NCI-H2107 treated with DMSO at 0.1 percent for 48 hours (cell line): Measurements from ENCODE around the gene CTXND1.

Experiments
- DNase-seq: peaks from one replicate; lab custom pipeline; 2025; ENCODE audit not compliant: unreplicated experiment; lab: John Stamatoyannopoulos, UW

CTXND1 gene

DNA sequence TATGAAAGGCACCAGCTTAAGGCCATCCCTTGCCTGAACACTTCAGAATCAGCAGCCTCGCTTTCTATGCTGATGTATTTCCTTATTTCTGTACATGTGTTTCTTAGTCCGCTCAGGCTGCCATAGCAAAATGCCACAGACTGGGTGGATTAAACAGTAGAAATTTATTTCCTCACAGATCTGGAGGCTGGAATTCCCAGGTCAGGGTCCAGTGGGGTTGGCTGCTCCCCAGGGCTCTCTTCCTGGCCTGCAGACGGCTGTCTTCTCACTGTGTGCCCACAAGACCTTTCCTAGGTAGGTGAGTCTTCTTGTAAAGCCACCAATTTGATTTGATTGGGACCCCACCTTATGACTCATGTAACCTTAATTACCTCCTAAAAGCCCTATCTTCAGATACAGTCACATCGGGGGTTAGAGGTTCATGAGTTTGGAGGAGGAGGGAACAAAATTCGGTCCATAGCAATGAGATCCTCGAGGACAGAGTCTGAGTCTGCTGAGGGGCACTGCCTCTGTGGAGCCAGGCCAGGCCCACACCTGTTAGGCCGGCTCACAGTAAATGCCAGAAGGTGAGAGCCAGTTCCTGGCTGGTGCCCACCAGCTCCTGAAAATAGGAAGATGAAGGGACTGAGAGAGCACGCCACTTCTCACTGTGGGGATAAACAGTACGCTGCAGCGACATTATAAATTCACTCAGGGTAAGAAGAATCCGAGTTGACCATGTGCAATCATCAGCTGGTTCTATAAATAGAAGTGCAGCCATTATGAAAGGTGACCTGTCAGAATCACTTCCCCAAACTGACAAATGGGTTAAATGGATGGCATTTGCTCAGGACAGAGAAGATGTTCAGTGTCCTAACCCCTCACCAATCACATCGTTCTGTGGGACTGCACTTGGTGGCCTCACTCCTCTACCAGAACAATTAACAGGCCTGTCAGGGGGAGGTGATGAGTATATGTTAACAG is 41.1 kb downstream of the CTXND1 start:
- no peak for DNase-seq

DNA sequence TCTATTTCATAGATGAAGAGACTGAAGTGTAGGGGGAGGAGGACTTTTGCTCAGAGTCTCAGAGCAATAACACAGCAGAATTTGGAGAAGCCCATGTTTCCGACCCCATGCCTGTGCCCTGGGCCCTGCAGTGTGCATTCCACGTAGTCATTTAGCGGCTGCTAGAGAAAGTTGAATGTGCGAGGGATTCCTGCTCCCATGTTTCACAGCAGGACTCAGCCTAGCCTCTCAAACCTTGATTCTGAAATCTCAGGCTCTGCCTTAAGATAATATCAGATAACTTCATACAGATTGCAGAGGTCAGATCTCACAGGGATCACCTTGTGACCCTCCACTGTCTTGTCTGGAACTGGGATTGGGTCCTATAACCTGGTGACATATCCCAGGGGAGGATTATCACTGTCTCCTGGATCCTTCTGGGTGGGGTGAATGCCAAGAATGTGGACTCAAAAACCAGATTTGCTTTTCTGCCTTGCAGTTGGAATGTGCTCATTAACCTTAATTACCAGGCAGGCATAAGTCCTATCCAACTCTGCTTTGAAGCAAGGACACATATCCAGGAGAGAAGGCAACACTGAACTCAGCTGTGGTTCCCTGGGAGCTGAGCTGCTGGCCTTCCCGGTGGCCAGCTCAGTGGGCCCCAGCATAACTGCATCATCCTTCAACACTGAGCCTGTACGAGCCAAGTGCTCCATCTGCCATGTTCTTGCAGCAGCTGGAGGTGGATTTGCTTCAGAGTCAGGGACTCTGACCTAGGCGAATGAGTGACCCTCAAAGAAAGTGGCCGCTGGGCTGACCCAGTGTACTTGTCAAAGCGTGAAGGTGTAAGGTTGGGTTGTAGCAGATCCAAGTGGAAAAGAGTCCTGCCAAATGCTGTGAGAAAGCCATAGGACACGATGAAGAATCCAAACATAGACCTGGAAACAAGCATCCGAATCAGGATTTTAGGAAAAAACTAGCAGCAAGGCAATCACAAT is 43.0 kb downstream of the CTXND1 start:
- no peak for DNase-seq

DNA sequence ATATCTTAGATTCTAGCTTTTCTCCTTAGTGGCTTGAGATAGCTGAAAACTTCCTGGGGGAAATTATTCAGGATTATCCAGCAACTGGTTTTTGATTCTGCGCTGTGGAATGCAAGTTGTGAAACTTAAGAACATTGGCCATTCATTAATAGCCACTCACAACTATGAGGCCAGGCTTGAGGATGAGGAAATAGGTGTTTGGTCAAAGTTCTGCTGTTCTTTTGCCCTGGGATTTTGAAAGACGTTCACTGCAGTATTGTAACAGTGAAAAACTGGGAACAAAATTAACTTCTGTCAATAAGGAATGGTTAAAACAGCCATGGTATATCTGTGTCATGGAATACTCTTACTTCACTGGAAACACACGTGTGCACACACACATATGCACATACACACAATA is 44.1 kb downstream of the CTXND1 start:
- DNase-seq, result no peak

DNA sequence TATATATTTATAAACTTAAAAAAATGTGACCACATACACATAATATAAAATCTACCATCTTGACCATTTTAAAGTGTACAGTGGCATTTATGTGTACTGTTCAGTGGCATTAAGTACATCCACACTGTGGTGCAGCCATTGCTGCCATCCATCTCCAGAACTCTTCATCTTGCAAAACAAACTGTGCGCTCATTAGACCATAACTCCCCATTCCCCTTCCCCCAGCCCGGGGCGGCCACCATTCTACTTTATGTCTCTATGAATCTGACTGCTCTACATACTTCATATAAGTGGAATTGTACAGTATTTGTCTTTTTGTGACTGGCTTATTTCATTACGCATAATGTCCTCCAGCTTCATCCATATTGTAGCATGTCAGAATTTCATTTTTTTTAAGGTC is 47.8 kb downstream of the CTXND1 start:
- no peak for DNase-seq

DNA sequence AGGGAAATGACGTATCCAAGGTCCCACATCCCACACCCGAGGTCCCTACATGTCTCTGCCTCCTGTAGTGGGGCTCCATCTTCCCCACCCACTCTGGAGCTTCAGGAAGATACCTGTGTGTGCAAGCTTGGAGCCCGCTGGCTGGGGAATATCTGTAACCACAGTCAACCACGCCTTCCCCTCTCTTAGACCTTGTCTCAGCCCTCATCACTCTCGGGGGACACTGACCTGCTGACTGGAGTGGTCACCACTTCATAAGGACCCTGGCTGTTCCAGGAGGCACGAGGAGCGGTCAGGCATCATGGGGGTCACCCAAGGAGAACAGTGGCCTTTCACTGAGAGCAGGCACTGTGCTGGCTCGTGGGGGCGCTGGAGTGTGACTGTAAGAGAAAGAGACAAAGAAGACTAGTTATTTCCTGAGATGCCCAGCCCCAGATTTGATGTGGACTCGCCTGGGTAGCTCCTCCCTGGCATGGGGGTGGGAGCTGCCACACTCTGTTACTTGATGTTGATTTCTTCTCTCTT is 48.6 kb downstream of the CTXND1 start:
- no peak for DNase-seq

DNA sequence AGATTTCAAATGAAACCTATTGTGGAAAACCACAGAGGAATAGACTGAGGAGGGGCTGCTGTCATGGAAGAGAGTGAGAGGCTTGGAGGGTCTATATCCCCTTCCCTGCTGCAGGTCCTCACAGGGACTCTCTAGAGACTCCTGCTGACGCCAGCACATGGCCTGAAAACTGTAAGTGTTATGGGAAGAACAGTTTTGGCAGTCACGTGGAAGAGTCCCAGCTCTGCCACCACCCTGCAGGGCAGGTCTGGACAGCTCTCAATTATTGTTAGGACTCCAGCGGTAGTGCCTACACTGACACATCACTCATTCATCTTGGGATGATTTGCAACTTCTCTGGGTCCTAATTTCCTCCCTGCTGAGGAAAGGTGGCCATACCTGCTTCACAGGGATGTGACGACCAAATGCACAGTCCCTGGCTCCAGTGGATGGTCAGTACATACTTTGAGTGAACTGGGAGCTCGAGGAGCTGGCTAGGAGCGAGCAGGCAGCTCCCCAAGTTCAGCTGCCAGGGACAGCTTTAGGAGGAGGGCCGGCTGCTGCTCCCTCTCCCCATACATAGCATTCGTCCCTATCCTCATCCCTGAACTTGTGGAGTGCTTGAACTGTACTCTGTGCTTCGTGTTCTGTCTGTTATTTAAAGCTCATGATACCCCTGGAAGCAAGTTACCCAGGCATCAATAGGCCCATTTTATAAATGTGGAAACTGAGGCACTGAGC is 49.2 kb downstream of the CTXND1 start:
- DNase-seq, result no peak

DNA sequence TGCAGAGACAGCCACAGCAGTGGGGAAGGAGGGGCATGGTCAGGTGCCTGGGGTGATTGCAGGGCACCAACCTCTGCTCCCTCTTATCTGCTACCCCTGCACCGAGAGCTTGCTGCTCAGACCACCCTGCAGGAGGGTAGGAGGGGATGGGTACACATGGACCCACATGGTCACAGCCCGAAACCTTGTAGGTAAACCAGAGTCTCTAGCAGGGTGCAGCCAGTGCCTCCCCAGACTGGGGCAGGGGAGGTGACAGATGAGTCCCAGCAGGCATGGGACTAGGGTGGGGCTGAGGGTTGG is 50.0 kb downstream of the CTXND1 start:
- no peak for DNase-seq

DNA sequence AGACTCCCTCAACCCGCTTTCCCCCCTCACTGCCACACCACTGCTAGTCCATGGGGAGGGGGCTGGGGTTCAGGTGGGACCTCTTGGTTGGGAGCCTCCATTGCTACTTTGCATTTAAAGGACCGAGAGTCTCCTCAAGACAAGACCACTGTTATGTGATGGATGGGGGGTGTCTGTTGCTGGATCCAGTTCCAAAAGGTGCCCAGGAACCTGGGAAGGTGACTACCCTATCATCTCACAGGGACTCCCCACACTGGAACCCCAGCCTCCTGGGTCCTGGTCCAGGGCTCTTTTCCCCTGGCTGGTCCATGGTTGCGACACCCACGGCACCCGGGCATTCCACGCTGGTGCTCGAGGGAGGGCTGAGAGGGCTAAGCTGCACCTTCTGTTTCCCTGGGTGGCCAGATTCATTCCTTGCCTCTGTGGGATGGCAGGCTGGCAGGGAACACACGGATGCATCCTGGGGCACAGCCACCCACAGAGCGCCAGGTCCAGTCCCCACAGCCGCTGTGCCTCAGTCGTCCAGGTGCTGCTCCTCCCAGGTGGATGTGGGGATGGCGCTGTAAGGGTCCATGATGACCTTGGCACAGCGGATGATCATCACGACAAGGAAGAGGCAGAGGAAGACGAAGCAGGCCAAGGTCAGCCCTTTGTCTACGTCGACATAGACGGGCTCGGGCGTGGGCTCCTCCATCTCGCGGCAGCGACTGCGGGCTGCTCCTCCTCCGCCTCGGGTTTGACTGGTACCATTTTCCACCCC is 50.6 kb downstream of the CTXND1 start:
- no peak for DNase-seq

DNA sequence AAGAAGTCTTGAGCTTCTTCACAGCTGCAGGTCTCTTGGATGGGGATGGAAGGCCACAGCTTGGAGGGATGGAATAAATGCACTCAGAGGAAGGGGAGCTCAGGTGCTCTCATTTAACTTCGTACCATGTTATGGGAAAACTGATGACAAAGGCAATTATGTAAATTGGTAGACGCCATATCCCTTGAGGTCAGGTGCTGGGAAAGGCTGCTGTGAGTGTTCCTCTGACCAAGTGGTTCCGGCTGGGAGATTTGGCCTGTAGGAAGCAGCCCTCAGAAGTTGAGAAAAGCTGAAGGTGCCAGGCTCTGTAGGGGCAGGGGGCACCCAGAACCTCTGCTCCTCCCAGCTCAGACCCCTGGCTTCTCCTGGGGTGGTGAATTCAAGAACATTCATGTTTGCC is 52.1 kb downstream of the CTXND1 start:
- no peak for DNase-seq

DNA sequence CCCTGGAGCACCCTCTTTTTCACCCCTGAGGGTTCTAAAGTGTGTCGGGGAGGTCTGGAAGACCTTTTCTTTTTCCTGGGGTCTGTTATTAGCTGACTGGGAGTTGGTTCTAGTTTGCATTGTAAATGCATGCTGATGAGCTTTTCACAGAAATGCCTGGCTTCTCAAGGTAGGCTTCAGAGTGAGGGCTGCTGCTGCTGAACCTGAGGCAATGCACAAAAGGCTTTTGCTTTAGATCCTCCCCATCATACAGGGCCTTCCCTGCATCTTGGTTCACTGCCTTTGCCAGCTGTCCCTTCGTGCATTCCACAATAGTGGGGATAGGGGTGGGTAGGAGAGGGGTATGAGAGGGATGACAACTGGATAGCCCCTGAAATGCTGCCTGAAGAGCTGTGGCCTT is 52.6 kb downstream of the CTXND1 start:
- DNase-seq, result no peak

DNA sequence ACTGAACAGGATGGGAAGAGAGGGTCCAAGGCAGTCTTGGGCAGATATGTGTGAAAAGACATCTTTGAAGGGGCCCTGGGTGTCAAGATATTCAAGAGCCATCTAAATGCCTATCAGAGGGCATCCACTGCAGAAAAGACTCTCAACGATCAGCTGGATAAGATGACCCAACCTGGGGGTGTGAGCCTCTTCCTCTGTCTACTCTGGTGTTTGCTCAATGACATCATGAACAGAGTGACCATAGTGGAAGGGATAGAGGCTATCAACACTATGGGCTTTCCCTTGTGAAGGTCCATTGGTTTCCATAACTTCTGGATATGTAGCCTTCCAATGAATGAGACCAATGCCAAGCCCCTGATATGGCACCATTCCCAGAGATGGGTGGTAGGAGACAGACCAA is 57.1 kb downstream of the CTXND1 start:
- DNase-seq, result no peak

DNA sequence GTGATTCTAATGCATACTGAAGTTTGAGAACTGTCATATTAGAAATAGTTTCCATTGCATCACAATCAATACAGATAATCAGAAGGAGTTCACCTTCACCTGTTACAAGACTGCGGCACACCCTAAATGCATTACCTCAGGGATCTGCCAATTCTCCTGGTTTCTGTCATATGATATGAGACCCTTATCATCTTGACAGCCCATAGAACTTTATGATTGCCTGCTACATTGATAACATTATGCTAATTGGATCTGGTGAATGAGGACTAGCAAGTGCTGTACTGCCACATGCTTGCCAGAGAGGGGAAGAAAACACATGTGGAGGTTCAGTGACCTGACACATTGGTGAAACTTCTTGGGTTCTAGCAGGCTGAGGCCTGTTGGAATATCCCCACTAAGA is 57.8 kb downstream of the CTXND1 start:
- no peak for DNase-seq

DNA sequence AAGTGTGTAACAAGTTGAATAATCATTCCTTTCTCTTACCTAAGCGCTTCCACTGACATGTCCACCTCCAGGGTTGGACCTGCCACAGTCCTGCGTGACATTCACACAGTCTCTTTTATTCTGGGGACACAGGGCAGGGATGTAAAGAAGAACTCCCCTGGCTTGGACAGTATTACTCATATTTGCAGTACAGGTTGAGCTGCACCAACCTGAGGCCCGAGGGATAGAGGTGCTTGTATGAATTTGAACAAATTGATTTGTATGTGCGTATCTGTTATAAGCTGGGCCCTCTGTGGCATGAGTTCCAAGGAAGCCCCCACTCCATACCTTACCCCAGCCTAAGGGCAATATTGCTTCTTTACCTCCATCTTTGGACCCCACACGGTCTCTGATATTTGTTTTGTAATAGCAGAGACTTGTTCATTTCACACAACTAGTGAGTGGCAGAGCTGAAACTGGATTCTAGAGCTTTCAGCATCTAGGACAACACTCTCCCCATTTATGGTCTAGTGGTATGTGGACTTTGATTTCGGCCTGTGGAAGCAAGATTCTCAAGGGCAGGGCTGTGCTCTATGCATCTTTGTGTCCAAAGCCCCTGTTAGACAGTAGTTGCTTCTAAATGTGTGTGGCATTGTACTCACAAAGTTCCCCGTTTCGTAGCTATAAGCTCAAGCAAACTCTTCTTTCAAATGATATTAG is 60.0 kb downstream of the CTXND1 start:
- DNase-seq, result no peak

DNA sequence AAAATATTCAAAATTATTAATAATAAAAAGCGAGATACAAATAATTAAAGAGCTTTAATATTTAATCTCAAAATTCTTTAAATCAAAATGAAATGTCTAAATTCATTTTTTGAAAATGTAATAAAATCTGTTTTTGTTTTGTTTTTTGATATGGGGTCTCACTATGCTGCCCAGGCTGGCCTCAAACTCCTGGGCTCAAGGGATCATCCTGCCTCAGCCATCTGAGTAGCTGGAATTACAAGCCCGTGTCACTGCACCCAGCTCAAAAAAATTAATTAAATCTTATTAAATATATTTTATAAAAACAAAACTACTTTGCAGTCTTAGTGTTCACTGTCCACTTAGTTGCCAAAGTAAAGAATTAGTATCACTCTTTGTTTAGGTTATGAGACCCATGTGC is 60.8 kb downstream of the CTXND1 start:
- no peak for DNase-seq

DNA sequence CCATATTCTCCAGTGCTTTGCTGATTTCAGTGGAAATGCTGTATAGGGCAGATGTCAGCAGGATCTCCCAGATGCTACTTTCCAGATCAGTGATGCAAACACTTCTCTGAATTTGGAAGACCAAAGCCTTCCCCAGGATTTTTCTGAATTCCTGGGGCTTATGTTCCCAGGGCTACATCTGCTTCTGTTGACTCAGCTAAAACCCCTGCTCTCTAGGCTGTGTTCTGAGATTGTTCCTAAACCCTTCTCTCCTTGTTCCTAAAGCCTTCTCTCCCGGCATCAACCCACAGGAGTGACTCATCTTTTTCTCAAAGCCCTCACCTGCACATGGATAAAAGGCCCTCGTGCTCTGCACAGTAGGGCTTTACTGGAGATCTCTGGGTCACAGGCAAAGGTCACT is 63.8 kb downstream of the CTXND1 start:
- no peak for DNase-seq

DNA sequence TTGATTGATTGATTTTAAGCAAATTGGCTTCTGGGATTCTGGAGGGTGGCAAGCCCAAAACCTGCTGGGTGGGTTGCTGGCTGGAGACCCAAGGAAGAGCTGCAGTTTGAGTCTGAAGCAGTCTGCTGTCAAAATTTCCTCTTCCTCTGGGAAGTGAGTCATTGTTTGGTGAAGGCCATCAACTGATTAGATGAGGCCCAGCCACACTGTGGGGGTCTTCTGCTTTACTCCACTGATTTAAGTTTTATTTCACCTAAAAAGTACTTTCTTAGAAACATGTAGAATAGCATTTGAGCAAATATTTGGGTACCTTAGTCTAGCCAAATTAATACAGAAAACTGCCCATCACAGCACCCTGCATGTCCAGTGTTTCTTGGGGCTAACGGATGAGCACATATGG is 65.4 kb downstream of the CTXND1 start:
- DNase-seq, result no peak

DNA sequence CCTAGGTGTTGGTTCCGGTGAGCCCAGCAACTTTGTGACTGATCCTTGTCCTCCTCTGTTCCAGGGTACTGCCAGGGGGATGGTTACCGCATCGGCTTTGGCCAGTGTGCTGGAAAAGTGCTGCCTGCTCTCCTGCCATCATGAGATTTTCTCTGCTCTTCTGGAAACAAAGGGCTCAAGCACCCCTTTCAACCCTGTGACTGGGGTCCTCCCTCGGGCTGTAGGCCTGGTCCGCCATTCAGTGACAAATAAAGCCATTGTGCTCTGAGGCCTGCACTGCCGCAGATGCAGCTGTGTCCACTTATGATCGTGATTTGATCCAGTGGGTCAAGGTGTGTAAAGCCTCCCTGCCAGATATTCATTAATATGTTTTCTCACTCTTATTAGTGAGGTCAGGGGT is 65.9 kb downstream of the CTXND1 start:
- no peak for DNase-seq

DNA sequence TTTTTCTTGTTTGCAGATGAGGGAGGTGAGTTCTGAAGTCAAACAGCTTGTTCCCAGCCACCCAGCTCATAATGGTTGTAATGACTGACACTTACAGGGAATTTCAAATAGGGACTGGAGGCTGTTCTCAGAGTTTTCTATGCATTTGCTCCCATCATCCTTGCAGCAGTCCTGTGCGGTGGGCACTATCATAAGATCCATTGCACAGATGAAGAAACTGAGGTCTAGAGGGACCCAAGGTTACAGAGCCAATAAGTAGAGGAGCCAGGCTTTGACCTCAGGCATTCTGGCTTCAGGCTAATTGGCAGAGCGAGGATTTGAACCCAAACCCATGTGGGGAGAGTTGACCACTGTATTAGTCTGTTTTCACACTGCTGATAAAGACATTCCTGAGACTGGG is 66.9 kb downstream of the CTXND1 start:
- no peak for DNase-seq

DNA sequence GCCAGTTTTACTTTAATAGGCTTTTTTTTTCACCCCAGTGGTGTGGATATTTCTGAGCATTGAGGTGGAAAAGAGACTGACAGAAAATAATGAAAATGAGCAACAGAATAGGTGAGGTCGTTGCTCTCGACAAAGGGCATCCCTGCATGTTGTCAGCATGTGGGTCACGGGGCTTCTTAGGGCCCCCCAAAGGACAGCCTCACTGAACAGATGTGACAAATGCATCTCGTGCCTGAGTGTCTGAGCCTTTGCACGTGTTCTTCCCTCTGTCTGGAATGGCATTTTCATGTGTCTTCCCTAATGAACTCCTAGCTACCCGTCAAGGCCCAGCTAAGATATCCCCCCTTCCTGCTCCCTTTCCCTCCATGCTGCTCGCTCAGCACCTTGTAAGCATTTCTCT is 67.5 kb downstream of the CTXND1 start:
- DNase-seq, result no peak

DNA sequence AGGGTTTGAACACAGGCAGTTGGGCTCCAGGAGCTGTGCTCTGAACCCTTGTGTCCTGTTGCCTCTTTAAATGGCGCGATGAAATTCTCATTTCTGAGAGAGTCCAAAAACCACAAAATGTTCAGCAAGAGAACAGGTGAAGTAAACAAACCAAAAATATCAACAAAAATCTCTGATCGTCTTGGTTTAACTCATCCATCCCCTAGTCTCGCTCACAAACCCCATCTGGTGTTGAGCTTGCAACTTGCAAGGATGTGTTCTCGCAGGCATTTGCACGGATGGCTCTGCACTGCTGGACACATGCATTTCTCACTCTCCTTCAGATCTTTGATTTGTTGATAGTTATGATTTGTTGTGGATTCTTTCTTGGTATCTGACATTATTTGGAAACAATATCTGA is 68.1 kb downstream of the CTXND1 start:
- no peak for DNase-seq
